ENCODE results near the gene CHST15. TPM values are rescaled to one million over a fixed set of nuclear protein-coding genes. Genes with fewer than 3 reads are reported as not detected.

The CHST15 gene
- total and polyA plus RNA-seq, 2 experiments from 2014 or later: 0.06 to 0.11 TPM

- Histone ChIP-seq H3K4me3 (no peak overlapping the region), H3K27me3 (replicated peaks; ENCODE audit: insufficient read depth) (peaks cover 32% of the 10 kb centered on the region), H3K36me3 (ENCODE audit: low read depth) (no peaks in the 10 kb centered on the region), H3F3A (ENCODE audit: insufficient read depth) (no peaks in the 10 kb centered on the region), H3K9ac (no peak overlapping the region), H3K4me1 (ENCODE audit: insufficient read depth) (no peaks in the 10 kb centered on the region), H3K27ac (no peak overlapping the region), H4K20me1 (ENCODE audit: insufficient read depth) (no peaks in the 10 kb centered on the region), H2AFZ (no peak overlapping the region), H3K9me3 (ENCODE audit: low read depth) (no peaks in the 10 kb centered on the region), H3K9me2 (ENCODE audit: insufficient read depth) (no peaks in the 10 kb centered on the region), H3K79me2 (ENCODE audit: insufficient read depth) (no peaks in the 10 kb centered on the region), H3K4me2 (ENCODE audit: unreplicated experiment) (no peak overlapping the region)
- no peak for DNase-seq
- in situ Hi-C loops (cut with MboI): no loop called here
- TF ChIP-seq EZH2 (IDR thresholded peaks at IDR 0.05; ENCODE audit: insufficient read depth, poor library complexity, severe bottlenecking): no peak
- no peak for TF ChIP-seq EZH2phosphoT487 (IDR thresholded peaks at IDR 0.05; ENCODE audit: insufficient read depth, low read depth)
- 66 to 76% methylated on average over 10 of the region's 10 CpGs for WGBS, 2 experiments (ENCODE audit: low coverage in 1 of 2, low lambda C conversion rate in 2 of 2, missing lambda C conversion rate in 2 of 2)
These were observed 10.2 kb downstream of the CHST15 start for GRCh38 chr10:124083047-124083739.

- TF ChIP-seq EZH2 (IDR thresholded peaks at IDR 0.05; ENCODE audit: insufficient read depth, poor library complexity, severe bottlenecking) (no peak), EZH2phosphoT487 (IDR thresholded peaks at IDR 0.05; ENCODE audit: insufficient read depth, low read depth) (no peak)
- WGBS, 2 experiments (ENCODE audit: low coverage in 1 of 2, low lambda C conversion rate in 2 of 2, missing lambda C conversion rate in 2 of 2): 51 to 55% methylated on average over 6 of the region's 6 CpGs
These were observed 10.8 kb downstream of the CHST15 start for GRCh38 chr10:124082555-124082954.

GRCh38 chr10:124081547-124082140 is 11.8 kb downstream of the CHST15 start:
- Histone ChIP-seq H4K20me1 (ENCODE audit: insufficient read depth) (no peaks in the 10 kb centered on the region), H3K79me2 (ENCODE audit: insufficient read depth) (no peaks in the 10 kb centered on the region), H3K4me2 (ENCODE audit: unreplicated experiment) (no peak overlapping the region), H3K9me2 (ENCODE audit: insufficient read depth) (no peaks in the 10 kb centered on the region), H3F3A (ENCODE audit: insufficient read depth) (no peaks in the 10 kb centered on the region), H3K27ac (no peak overlapping the region), H3K27me3 (replicated peaks; ENCODE audit: insufficient read depth) (peaks cover 31% of the 10 kb centered on the region), H3K4me1 (ENCODE audit: insufficient read depth) (no peaks in the 10 kb centered on the region), H2AFZ (no peak overlapping the region), H3K9ac (no peak overlapping the region), H3K4me3 (no peak overlapping the region), H3K36me3 (ENCODE audit: low read depth) (no peaks in the 10 kb centered on the region), H3K9me3 (ENCODE audit: low read depth) (no peaks in the 10 kb centered on the region)
- TF ChIP-seq EZH2 (IDR thresholded peaks at IDR 0.05; ENCODE audit: insufficient read depth, poor library complexity, severe bottlenecking) (no peak), EZH2phosphoT487 (IDR thresholded peaks at IDR 0.05; ENCODE audit: insufficient read depth, low read depth) (no peak)
- no peak for DNase-seq
- 62 to 66% methylated on average over 13 of the region's 13 CpGs for WGBS, 2 experiments (ENCODE audit: low coverage in 1 of 2, low lambda C conversion rate in 2 of 2, missing lambda C conversion rate in 2 of 2)
- in situ Hi-C loops (cut with MboI): no loop called here

More at GRCh38 chr10:124082555-124082954, 10.8 kb downstream of the CHST15 start:
- Histone ChIP-seq H3K36me3 (ENCODE audit: low read depth) (no peaks in the 10 kb centered on the region), H3K9me3 (ENCODE audit: low read depth) (no peaks in the 10 kb centered on the region), H3K27me3 (replicated peaks; ENCODE audit: insufficient read depth) (peaks cover 32% of the 10 kb centered on the region), H3K4me3 (no peak overlapping the region), H3K4me1 (ENCODE audit: insufficient read depth) (no peaks in the 10 kb centered on the region), H2AFZ (no peak overlapping the region), H3K4me2 (ENCODE audit: unreplicated experiment) (no peak overlapping the region), H3F3A (ENCODE audit: insufficient read depth) (no peaks in the 10 kb centered on the region), H3K9ac (no peak overlapping the region), H4K20me1 (ENCODE audit: insufficient read depth) (no peaks in the 10 kb centered on the region), H3K9me2 (ENCODE audit: insufficient read depth) (no peaks in the 10 kb centered on the region), H3K79me2 (ENCODE audit: insufficient read depth) (no peaks in the 10 kb centered on the region), H3K27ac (no peak overlapping the region)
- in situ Hi-C loops (cut with MboI): no loop called here
- DNase-seq: no peak

- no peak overlapping the region for H3K4me2 ChIP-seq (ENCODE audit: unreplicated experiment)
- H2AFZ ChIP-seq: no peak overlapping the region
- in situ Hi-C loops (cut with MboI): no loop called here
- 37 to 39% methylated on average over 9 of the region's 9 CpGs for WGBS, 2 experiments (ENCODE audit: low coverage in 1 of 2, low lambda C conversion rate in 2 of 2, missing lambda C conversion rate in 2 of 2)
- H3K36me3 ChIP-seq (ENCODE audit: low read depth): no peaks in the 10 kb centered on the region
- H3K4me3 ChIP-seq: no peak overlapping the region
- H3K27me3 ChIP-seq (replicated peaks; ENCODE audit: insufficient read depth): peaks cover 42% of the 10 kb centered on the region
- TF ChIP-seq EZH2 (IDR thresholded peaks at IDR 0.05; ENCODE audit: insufficient read depth, poor library complexity, severe bottlenecking) (no peak), EZH2phosphoT487 (IDR thresholded peaks at IDR 0.05; ENCODE audit: insufficient read depth, low read depth) (no peak)
- no peak overlapping the region for H3K27ac ChIP-seq
- H3K4me1 ChIP-seq (ENCODE audit: insufficient read depth): no peaks in the 10 kb centered on the region
- no peak overlapping the region for H3K9ac ChIP-seq
- no peaks in the 10 kb centered on the region for H3K9me3 ChIP-seq (ENCODE audit: low read depth)
- H4K20me1 ChIP-seq (ENCODE audit: insufficient read depth): no peaks in the 10 kb centered on the region
- H3K9me2 ChIP-seq (ENCODE audit: insufficient read depth): no peaks in the 10 kb centered on the region
- no peaks in the 10 kb centered on the region for H3F3A ChIP-seq (ENCODE audit: insufficient read depth)
- H3K79me2 ChIP-seq (ENCODE audit: insufficient read depth): no peaks in the 10 kb centered on the region
- DNase-seq: no peak
These were observed 13.5 kb downstream of the CHST15 start for GRCh38 chr10:124079864-124080263.
